Heart left ventricle (tissue), 16 donors: ENCODE results near the gene TM9SF3. TPM values are rescaled to one million over a fixed set of nuclear protein-coding genes. Genes with fewer than 3 reads are reported as not detected.
A peak's percentile ranks its signal among the peaks of the same experiment; 100 is the strongest.

Source experiments
- ATAC-seq, 4 donors: fragments of 200-7000 bp; cut with Tn5 transposase; one replicate each; pipeline ENCODE4 v1.9.1; 2020 to 2022; ENCODE audit warnings: moderate library complexity in 4 of 4, mild to moderate bottlenecking in 3 of 4, moderate number of reproducible peaks in 1 of 4
- DNase-seq, 5 donors: peaks; one replicate each; pipeline ENCODE4 v3.0.0-alpha.2; 2020
- H3K27ac ChIP-seq, 12 donors: fragments of 200-600 bp; sonication (generic) in 4 of 12; one replicate each; pipeline versions ENCODE4 v1.5.0 to v1.8.0; 2016 to 2022; ENCODE audit warnings: mild to moderate bottlenecking in 2 of 12
- H3K27me3 ChIP-seq, 9 donors: fragments of 200-600 bp; sonication (generic) in 2 of 9; one replicate each; pipeline versions ENCODE4 v1.5.1 to v1.8.0; 2016 to 2022; ENCODE audit warnings: mild to moderate bottlenecking in 3 of 9
- H3K36me3 ChIP-seq, 9 donors: fragments of 200-600 bp; sonication (generic) in 2 of 9; one replicate each; pipeline versions ENCODE4 v1.5.0 to v1.8.0; 2018 to 2022; ENCODE audit warnings: mild to moderate bottlenecking in 2 of 9
- H3K4me1 ChIP-seq, 12 donors: fragments of 200-600 bp; sonication (generic) in 4 of 12; one replicate each; pipeline versions ENCODE4 v1.5.0 to v1.8.0; 2016 to 2022; ENCODE audit warnings: mild to moderate bottlenecking in 3 of 12
- H3K4me3 ChIP-seq, 12 donors: fragments of 200-600 bp; sonication (generic) in 4 of 12; one replicate each; pipeline versions ENCODE4 v1.5.0 to v1.8.0; 2017 to 2022; ENCODE audit warnings: mild to moderate bottlenecking in 9 of 12, moderate library complexity in 4 of 12
- H3K9me3 ChIP-seq, 12 donors: fragments of 200-600 bp; sonication (generic) in 4 of 12; one replicate each; pipeline versions ENCODE4 v1.5.0 to v1.8.0; 2016 to 2022; ENCODE audit warnings: mild to moderate bottlenecking in 1 of 12
- POLR2A ChIP-seq, 2 donors: fragments of 450-650 bp; IDR thresholded peaks; one replicate each; pipeline ENCODE4 v1.6.1; 2017; ENCODE audit warnings: antibody characterized with exemption in 2 of 2, mild to moderate bottlenecking in 2 of 2, moderate library complexity in 2 of 2
- WGBS, 4 donors: extraction: QIAGEN DNeasy Blood & Tissue Kit in 2 of 4; methylation state at CpG; one replicate each; pipeline versions ENCODE4 v1.1.5 to v1.1.7; 2013 to 2018; 5-methylcytosine and 5-hydroxymethylcytosine counted together
- intact Hi-C, 10 donors: fragments of 100-400 bp; cut with DNase I; formaldehyde crosslinking; loops; one replicate each; pipeline versions ENCODE4 v1.11.1 to v1.14.2; 2022
- polyA plus RNA-seq, 2 donors: library from polyadenylated mRNA; stranded (reverse); fragments of 200-250 nt; gene quantifications; one replicate each; pipeline ENCODE4 v1.2.3, GENCODE V29; 2013
- total RNA-seq, 9 donors: library from RNA; depleted of rRNA in 2 of 9; stranded (reverse); fragments of >200 nt in 2 of 9; fragmentation: NEBNext Ultra II Directional in 3 of 9; extraction: Animal tissue kit (Norgen Biotek cat#: 25700) in 3 of 9; gene quantifications; one replicate each; pipeline versions ENCODE4 v1.1.0 to v1.2.4, GENCODE V29; 2016 to 2023
- TF ChIP-seq, protein P1 (sequence below), 12 donors: fragments of 200-600 bp; sonication (generic) in 4 of 12; IDR thresholded peaks; one replicate each; pipeline versions ENCODE4 v1.5.0 to v1.8.0; 2018 to 2022; ENCODE audit warnings: antibody characterized with exemption in 12 of 12, mild to moderate bottlenecking in 5 of 12
- donor health status: ischemic (EF 13 %, LVEDD 7.1; RV severe dilation, severe dysfunction).
- donor health status: healthy with polysubstance abuse.
- donor health status: DM: no; HTN: yes; CAD: no.
- donor health status: DM: no; HTN: no; CAD: no.
- donor health status: ischemic (EF 25% LVEDD 6.9; RV normal size, moderate dysfunction).
- donor health status: ischemic (EF 25% LVEDD 5.7; RV mildly dilated, moderate dysfunction).
- donor health status: healthy.
- donor health status: DM: yes; HTN: yes; CAD: no.
- donor health status: ischemic (EF 35%, LVEDD 5.7; RV mildly dilated, moderate dysfunction).
- donor health status: nonischemic (EF 11% LVEDD 7.7; RV severe dilation, severe dysfunction).
- donor health status: DM: yes; HTN: yes; CAD: no.
- donor health status: PGD.
- donor health status: ischemic (EF 29% LVEDD 5.4; RV normal size, mild dysfunction).
- donor health status: nonischemic (EF 23%, LVEDD 6.1; RV moderate dilation, normal function).

TM9SF3 gene
- total and polyA plus RNA-seq, 11 donors, result 14.9 to 75.6 (median 61.1) TPM

DNA sequence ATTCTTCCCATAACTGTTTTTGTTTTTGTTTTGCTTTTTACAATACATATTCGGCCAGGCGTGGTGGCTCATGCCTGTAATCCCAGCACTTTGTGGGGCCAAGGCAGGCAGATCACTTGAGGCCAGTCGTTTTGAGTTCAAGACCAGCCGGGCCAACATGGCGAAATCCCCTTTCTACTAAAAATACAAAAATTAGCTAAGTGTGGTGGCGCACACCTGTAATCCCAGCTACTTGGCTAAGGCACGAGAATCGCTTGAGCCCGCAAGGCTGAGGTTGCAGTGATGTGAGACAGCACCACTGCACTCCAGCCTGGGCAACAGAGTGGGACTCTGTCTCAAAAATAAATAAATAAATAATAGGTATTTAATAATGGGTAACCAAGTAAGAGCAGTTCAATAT, 2.3 kb downstream of the TM9SF3 start:
- Histone ChIP-seq H3K9me3 (no peaks in the 10 kb centered on the region), H3K27me3 (no peaks in the 10 kb centered on the region), H3K4me1 (peaks cover 11 to 79% (median 67%) of the 10 kb centered on the region in 12 donors), H3K27ac (no peak overlapping the region), H3K36me3 (no peaks in the 10 kb centered on the region), H3K4me3 (peak overlapping the region in 3 of 12 donors; percentile 4 to 97 (median 96))
- 83 to 92% (median 85%) methylated on average over 9 of the region's 9 CpGs for WGBS, 4 donors
- DNase-seq (no peak), ATAC-seq (no peak)
- intact Hi-C loops, result loop anchor here in 2 of 10 donors (10.0 kb wide), 2 partner anchors 250 to 450 kb away; partner anchors contain the start of genes LCOR (in 1 of the 2) and ZNF518A (in 1 of the 2)
- TF ChIP-seq, protein P1, sequence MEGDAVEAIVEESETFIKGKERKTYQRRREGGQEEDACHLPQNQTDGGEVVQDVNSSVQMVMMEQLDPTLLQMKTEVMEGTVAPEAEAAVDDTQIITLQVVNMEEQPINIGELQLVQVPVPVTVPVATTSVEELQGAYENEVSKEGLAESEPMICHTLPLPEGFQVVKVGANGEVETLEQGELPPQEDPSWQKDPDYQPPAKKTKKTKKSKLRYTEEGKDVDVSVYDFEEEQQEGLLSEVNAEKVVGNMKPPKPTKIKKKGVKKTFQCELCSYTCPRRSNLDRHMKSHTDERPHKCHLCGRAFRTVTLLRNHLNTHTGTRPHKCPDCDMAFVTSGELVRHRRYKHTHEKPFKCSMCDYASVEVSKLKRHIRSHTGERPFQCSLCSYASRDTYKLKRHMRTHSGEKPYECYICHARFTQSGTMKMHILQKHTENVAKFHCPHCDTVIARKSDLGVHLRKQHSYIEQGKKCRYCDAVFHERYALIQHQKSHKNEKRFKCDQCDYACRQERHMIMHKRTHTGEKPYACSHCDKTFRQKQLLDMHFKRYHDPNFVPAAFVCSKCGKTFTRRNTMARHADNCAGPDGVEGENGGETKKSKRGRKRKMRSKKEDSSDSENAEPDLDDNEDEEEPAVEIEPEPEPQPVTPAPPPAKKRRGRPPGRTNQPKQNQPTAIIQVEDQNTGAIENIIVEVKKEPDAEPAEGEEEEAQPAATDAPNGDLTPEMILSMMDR (IDR thresholded peaks at IDR 0.05), result no peak
- TF ChIP-seq POLR2A (IDR thresholded peaks at IDR 0.05), result no peak

DNA sequence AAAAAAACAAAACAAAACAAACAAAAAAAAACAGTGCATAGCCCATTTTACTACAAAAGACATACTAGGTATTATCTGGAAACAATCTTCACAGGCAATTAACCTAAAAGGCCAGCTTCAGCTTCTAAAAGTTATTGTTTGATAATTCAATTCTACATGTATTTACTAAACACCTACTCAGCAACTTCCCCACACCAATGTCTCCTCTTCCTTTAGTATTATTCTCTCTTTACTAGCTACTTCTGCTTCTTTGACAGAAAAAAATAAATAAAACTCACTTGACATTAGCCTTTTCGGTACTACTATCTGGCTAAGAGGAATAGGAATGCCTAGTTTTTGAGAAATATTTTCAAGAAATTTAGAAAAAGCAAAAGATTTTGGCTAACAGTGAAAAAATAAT, 2.8 kb downstream of the TM9SF3 start:
- Histone ChIP-seq H3K9me3 (no peaks in the 10 kb centered on the region), H3K4me3 (peak overlapping the region in 1 of 12 donors; percentile 4), H3K36me3 (no peaks in the 10 kb centered on the region), H3K27ac (no peak overlapping the region), H3K27me3 (no peaks in the 10 kb centered on the region), H3K4me1 (peaks cover 11 to 84% (median 70%) of the 10 kb centered on the region in 12 donors)
- TF ChIP-seq POLR2A (IDR thresholded peaks at IDR 0.05), result no peak
- TF ChIP-seq, protein P1 (IDR thresholded peaks at IDR 0.05), result no peak
- WGBS, 4 donors, result 76 to 89% (median 84%) methylated on average over 1 of the region's 1 CpG
- DNase-seq (no peak), ATAC-seq (no peak)
- intact Hi-C loops, result loop anchor here in 2 of 10 donors (10.0 kb wide), 2 partner anchors 251 to 449 kb away; partner anchors contain the start of genes LCOR (in 1 of the 2) and ZNF518A (in 1 of the 2)

DNA sequence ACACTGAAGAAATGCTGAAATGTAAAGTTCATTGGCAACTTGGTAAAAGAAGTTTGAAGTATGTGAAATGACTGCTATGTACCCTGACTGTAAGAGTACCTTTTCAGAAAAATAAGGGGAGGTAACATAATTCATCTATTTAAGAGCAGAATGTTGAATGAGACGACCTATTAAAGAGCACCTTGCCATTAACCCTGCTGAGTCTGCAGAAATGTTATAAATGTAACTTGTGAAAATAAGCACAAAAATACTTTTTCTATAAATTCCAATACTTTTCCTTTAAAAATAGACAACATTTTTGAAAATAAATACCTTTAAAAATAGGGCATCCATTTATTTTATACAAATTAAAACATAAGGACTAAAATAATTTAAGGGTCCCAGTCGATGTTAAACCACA, 7.7 kb downstream of the TM9SF3 start:
- intact Hi-C loops, result no loop called here
- no peak for DNase-seq
- peaks cover 5 to 83% (median 60%) of the 10 kb centered on the region in 12 donors for H3K4me1 ChIP-seq
- TF ChIP-seq, protein P1 (IDR thresholded peaks at IDR 0.05), result no peak
- no peak for TF ChIP-seq POLR2A (IDR thresholded peaks at IDR 0.05)
- peaks cover 0 to 20% (median 18%) of the 10 kb centered on the region in 9 donors for H3K36me3 ChIP-seq
- H3K4me3 ChIP-seq, result no peak overlapping the region
- H3K9me3 ChIP-seq, result no peaks in the 10 kb centered on the region
- 64 to 71% (median 68%) methylated on average over 2 of the region's 2 CpGs for WGBS, 4 donors
- no peak overlapping the region for H3K27ac ChIP-seq
- no peak for ATAC-seq
- no peaks in the 10 kb centered on the region for H3K27me3 ChIP-seq

DNA sequence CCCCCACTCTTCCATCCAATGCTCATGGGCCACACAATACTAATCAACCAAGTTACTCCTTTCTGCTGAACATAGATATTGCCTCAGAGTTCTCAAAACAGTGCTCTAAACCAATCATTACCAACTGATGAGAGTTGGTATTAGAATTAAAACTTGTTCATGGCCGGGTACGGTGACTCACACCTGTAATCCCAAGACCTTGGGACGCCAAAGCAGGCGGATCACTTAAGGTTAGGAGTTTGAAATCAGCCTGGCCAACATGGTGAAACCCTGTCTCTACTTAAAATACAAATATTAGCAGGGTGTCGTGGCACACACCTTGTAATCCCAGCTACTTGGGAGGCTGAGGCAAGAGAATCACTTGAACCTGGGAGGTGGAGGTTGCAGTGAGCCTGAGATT, 8.2 kb downstream of the TM9SF3 start:
- intact Hi-C loops, result no loop called here

More for the DNA sequence above, 8.2 kb downstream of the TM9SF3 start:
- Histone ChIP-seq H3K9me3 (no peaks in the 10 kb centered on the region), H3K27me3 (no peaks in the 10 kb centered on the region), H3K4me3 (no peak overlapping the region), H3K27ac (no peak overlapping the region), H3K4me1 (peaks cover 5 to 78% (median 56%) of the 10 kb centered on the region in 12 donors), H3K36me3 (peaks cover 0 to 20% (median 18%) of the 10 kb centered on the region in 9 donors)
- no peak for DNase-seq
- no peak for ATAC-seq
- WGBS, 4 donors, result 88 to 95% (median 94%) methylated on average over 2 to 5 of the region's 5 CpGs
- no peak for TF ChIP-seq POLR2A (IDR thresholded peaks at IDR 0.05)
- TF ChIP-seq, protein P1 (IDR thresholded peaks at IDR 0.05), result no peak
